HG03095 (cell line): ENCODE measurements around the gene KLHDC8A.
"Not testable (repeated sequence)": the region's sequence is repeated elsewhere in the genome, so short reads cannot be mapped to it uniquely, and the experiment has no call there.

Experiments
- ATAC-seq: cut with Tn5 transposase; IDR thresholded peaks from one replicate; pipeline ENCODE4 v1.9.1; 2021; ENCODE audit warnings: moderate library complexity; ENCODE audit not compliant: unreplicated experiment

The KLHDC8A gene

GRCh38 chr1:205356440-205357139 is at the start of gene KLHDC8A:
KLHDC8A (minus strand) TSS chr1:205356922; CDS start chr1:205343604, 13,318 bp downstream.
- ATAC-seq = no peak

GRCh38 chr1:205406252-205406651 is 49.5 kb upstream of the KLHDC8A start:
- not testable (repeated sequence) for ATAC-seq

- not testable (repeated sequence) for ATAC-seq
Observed at GRCh38 chr1:205404484-205404883, 47.8 kb upstream of the KLHDC8A start.

DNA sequence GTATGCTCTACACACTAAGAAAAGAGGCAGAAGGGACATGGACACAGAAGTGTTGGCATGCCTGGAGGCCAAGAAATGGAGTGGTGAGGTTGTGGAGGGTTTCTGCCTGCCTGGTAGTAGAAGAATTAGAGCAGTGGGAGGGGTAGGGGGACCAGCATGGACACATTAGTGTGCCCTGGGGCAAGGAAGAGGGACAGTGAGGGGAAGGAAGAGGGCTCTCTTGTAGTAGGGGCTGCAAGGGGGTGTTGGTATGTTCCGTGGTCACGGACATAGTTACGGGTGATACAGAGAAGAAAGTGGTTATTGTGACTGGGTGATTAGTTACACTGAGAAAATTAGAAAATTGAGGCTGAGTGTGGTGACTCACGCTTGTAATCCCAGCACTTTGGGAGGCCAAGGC is 41.9 kb upstream of the KLHDC8A start:
- ATAC-seq = no peak

DNA sequence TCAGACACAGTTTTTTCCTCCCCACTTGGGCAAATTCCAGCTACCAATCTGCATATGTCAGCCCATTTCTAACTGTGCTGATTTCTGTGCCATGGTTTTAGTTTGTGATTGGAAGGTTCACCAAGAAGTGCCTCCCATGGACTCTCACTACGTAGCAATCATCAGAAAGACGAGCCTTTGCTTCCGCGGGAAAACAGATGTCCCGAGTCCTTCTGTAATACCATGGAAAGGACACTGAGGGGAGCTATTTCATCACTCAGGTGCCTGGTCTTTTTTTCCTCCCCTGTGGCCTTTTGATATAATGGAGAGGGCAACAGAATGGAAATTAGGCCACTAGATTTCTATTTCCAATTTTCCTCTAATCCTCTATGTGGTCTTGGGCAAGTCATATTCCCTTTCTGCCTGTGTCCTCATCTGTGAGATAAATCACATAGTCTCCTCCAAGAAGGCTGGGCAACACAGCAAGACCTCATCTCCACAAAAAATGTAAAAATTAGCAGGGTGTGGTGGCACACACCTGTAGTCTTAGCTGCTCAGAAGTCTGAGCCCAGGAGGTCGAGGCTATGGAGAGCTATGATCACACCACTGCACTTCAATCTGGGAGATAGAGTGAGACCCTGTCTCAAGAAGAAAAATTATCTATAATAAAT is 40.4 kb upstream of the KLHDC8A start:
- ATAC-seq = no peak

- no peak for ATAC-seq
Observed at GRCh38 chr1:205395616-205396015, 38.9 kb upstream of the KLHDC8A start.

GRCh38 chr1:205392650-205393049 is 35.9 kb upstream of the KLHDC8A start:
- ATAC-seq = no peak

DNA sequence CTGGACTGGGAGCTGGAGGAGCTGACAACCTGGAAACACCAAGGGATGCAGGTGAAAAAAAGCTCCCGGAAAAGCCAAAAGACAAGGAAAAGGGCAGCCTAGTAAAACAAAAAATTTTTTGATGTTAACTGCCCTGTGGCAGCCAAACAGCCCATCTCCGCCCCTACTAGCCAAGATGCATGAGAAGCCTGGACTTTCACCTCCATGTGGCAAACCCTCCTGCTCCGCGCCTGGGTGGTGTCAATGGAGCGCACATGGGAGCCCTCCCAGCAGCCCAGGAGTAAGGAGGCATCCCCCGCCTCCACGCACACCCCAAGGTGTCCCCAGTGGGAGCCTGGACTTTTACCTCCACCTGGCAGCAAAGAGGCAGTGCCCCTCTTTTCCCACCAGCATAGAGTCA is 34.7 kb upstream of the KLHDC8A start:
- ATAC-seq = no peak

GRCh38 chr1:205387845-205388244 is 31.1 kb upstream of the KLHDC8A start:
- no peak for ATAC-seq

GRCh38 chr1:205382990-205383389 is 26.3 kb upstream of the KLHDC8A start:
- ATAC-seq = not testable (repeated sequence)

GRCh38 chr1:205382561-205382960 is 25.8 kb upstream of the KLHDC8A start:
- ATAC-seq = no peak

DNA sequence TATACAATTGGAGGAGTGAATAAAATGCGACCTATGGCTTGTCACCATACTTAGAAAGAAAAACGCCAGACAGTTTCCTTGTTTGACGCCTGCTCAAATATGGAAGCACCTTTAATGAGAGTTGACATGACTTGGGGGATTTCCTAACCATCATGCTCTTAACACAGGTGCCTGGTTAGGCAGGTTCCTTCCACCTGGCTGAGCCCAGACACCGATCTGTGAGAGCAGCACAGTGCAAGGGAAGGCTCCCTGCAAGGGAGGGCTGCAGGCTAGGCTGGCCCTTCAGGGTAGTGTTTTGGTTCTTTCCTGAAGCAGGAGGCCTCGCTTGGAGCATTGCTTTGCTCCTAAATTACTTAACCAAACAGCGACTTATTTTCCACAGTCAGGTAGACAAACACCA is 24.6 kb upstream of the KLHDC8A start:
- ATAC-seq = no peak

GRCh38 chr1:205380882-205381281 is 24.2 kb upstream of the KLHDC8A start:
- no peak for ATAC-seq

- no peak for ATAC-seq
Observed at GRCh38 chr1:205379056-205379455, 22.3 kb upstream of the KLHDC8A start.

DNA sequence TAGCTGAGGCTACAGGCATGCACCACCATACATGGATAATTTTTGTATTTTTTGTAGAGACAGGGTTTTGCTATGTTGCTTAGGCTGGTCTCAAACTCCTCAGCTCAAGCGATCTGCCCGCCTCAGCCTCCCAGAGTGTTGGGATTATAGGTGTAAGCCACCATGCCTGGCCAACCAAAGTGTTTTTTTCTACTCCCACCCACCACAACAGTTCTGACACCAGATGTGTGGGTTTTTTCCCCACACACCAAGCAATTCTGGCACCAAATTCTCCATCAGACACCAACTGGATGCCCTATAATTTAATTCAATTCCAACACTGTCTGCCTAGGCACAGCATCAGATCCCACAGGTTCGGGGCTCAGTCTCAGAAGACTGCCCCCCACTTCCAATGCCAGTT is 20.6 kb upstream of the KLHDC8A start:
- ATAC-seq = no peak

GRCh38 chr1:205376739-205377138 is 20.0 kb upstream of the KLHDC8A start:
- ATAC-seq = no peak

DNA sequence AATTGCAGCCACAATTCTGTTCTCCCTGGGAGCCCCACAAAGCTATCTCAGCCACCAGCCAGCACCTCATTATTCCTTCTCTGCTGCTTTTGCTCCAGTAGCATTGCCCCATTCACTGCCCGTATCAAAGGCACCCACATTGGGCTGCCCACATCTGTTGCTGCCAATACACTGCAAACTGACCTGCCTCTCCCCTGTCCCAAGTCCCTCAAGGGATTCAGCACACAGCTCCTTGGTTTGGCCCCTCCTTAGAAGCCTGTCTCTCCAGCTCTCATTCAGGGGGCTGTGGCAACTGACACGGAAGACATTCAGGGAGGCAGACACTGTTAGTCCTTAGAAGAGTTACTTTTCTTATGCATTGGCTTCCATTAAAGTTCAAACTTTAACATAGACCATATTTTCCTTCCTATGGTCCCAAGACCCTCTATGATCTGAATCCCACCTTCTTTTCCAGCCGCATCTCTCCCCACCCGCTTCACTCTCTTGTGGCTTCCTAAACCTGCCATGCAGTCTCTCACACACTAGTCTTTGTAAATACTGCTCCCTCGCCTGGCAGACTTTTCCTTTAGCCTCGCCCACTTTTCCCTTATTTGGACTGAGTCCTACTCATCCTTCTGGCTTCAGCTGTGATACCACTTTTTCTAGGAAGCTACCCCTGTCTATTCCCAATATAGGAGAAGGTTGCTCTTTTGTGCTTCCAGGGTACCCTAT is 19.3 kb upstream of the KLHDC8A start:
- ATAC-seq = no peak

DNA sequence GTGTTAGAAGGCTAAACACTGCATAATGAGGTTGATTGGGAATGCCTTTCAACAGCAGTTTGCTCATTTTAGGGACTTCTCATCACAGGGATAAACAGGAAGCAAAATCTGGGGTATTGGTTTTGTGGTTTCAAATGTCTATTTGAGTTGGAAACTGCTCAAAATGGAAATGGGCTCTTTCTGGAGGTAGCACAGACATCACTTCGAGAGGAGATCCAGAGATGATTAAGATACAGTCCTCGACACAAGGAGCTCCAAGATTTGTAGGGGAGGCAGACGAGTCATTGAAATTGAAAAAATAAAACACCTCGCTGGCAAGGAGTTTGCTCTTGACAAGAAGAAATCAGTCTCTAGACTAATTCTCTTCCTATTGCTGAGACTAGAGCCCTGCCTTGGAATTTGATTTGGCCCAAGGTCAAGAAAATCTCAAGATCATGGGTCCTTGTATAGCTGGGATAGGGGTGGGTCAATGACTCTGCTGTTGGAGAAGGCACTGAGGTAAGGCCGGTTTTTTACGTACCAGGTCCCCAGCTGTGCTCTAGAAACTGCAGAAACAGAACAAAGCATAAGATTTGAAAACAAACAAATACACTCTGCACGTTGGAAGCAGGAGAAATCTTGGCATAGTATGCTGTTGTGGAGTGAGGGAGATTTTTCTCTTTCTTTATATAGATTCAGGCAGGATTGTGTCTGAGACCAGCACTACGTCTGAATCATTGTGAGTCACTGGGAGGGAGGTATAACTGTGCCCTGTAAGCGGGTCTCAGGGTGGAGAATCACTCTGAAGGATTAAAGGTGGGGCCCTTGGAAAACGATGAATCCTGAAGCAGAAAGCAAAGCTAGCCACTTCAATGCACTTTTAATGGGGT is 17.7 kb upstream of the KLHDC8A start:
- ATAC-seq = no peak

DNA sequence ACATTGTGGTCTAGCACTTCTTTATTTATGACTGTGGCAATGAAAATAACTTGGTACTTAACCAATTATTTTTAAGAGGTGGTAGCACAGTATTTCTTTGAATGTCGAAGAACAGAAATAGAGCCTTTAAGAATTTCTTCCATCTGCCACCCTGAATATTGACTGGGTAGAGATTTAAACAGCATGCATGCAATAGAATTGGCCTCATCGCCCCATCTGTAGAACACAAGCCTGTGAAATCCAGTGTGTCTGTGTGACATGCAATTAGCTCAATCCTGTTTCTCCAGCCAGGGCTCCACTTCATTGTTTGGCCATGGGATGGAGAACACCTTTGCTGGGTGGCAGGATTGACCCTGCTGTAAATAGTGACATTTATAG is 17.1 kb upstream of the KLHDC8A start:
- ATAC-seq = no peak

DNA sequence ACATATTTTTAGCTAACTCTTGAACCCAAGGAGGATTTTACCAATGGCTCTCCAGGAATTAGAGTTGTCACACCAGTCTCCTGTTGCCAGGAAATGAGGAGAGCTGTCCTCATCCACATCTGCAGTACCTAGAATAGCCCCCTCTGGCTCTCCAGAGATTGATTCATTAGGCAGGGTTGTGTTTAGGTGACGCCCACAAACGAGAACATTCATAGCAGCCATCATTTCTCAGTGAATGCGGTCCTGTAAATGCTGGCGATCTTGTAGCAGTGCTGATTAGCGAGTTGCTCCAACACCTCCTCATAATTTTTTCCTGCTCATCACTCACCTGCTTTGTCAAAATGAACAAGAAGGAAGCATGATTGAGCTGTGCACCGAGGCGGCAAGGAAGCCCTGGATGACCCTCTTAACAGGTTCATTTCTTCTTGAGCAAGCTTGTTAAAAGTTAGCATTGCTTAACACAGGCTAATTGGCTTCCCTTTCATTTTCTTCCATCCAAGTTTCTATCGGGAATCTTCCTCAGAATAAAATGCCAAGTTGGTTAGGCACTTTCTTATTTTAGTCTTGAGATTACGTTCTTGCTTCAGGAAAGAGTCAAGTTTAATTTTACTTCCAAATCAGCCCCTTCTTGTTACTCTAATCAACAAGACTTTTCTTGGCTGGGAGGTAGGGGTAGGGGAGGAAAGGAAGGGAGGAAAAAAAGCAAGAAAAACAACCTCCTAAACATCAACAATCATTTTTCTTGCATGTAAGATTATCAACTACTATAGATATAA is 16.5 kb upstream of the KLHDC8A start:
- no peak for ATAC-seq
